SK-N-SH treated with all-trans-retinoic acid at 6 μM for 48 hours (cell line): ENCODE measurements around the gene NUDT7.

Source experiments
- GLIS3 ChIP-seq: fragments of 250-450 bp; sonication (Bioruptor Pico); IDR thresholded peaks from 2 replicates; pipeline ENCODE4 v1.5.0; 2020; ENCODE audit warnings: mild to moderate bottlenecking, moderate library complexity
- PPARA ChIP-seq: fragments of 250-450 bp; sonication (Bioruptor Pico); IDR thresholded peaks from 2 replicates; pipeline ENCODE4 v1.5.0; 2020; ENCODE audit warnings: mild to moderate bottlenecking, borderline replicate concordance
- RARB ChIP-seq: fragments of 250-450 bp; sonication (Bioruptor Pico); IDR thresholded peaks from 2 replicates; pipeline ENCODE4 v1.8.0; 2021; ENCODE audit warnings: mild to moderate bottlenecking, moderate library complexity
- SNAI2 ChIP-seq: fragments of 250-450 bp; sonication (Bioruptor Pico); IDR thresholded peaks from 2 replicates; pipeline ENCODE4 v1.5.0; 2020; ENCODE audit warnings: mild to moderate bottlenecking, moderate library complexity
- ZFP30 ChIP-seq: fragments of 450-650 bp; formaldehyde crosslinking; IDR thresholded peaks from 2 replicates; pipeline ENCODE4 v1.5.0; 2022; ENCODE audit warnings: mild to moderate bottlenecking, moderate library complexity
- ZNF70 ChIP-seq: fragments of 450-650 bp; formaldehyde crosslinking; IDR thresholded peaks from 2 replicates; pipeline ENCODE4 v1.5.0; 2020; ENCODE audit warnings: mild to moderate bottlenecking, moderate library complexity

- TF ChIP-seq SNAI2 (CRISPR knock-in tag): no peak
- no peak for TF ChIP-seq PPARA (CRISPR knock-in tag)
- TF ChIP-seq GLIS3 (CRISPR knock-in tag): no peak
- TF ChIP-seq ZFP30 (CRISPR knock-in tag): no peak
- no peak for TF ChIP-seq ZNF70 (CRISPR knock-in tag)
- TF ChIP-seq RARB: no peak
Observed at GRCh38 chr16:77683397-77684180, 38.7 kb upstream of the NUDT7 start.
